Measurements from ENCODE around the gene SYT2.
"Not testable (repeated sequence)": the region's sequence is repeated elsewhere in the genome, so short reads cannot be mapped to it uniquely, and the experiment has no call there.

DNA sequence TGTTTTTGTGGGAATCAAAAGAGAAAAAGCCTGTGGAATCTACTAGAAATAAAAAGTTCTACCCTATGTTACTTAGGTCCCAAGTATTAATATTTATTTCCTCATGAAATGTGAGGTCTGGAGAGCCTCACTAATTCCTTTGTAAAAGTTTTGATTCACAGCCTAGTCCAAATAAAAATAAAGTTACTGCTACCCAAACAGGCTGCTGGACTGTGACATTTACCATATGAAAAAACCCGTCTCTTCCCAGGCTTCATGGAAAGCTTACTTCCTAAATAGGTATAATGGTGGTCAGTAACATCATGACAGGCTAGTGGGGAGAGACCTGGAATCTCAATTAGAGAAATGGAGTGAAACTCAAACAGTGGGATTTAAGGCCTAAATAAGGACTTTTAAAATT is 160.2 kb downstream of the SYT2 start:
- TF ChIP-seq POLR2A (IDR thresholded peaks at IDR 0.05; ENCODE audit: low read length); GATA1 (IDR thresholded peaks at IDR 0.05; ENCODE audit: low read depth, low read length): not testable (repeated sequence)

All from erythroblast (primary cell).